ENCODE data around the gene MCUB. TPM values are rescaled to one million over a fixed set of nuclear protein-coding genes. Genes with fewer than 3 reads are reported as not detected.

The MCUB gene
- total RNA-seq, 1 donor from 2014 or later = 28.5 TPM

GRCh38 chr4:109665783-109666485, 105.9 kb downstream of the MCUB start:
- Histone ChIP-seq H3K27me3 (no peaks in the 10 kb centered on the region), H3K4me1 (no peaks in the 10 kb centered on the region), H3K4me3 (no peak overlapping the region), H3K36me3 (no peaks in the 10 kb centered on the region), H3K9me3 (no peaks in the 10 kb centered on the region), H3K27ac (no peak overlapping the region)
- TF ChIP-seq POLR2A (IDR thresholded peaks at IDR 0.05) (no peak), POLR2AphosphoS5 (IDR thresholded peaks at IDR 0.05; ENCODE audit: insufficient read depth in 1 of 2, low read depth in 1 of 2) (no peak), CTCF (IDR thresholded peaks at IDR 0.05) (no peak)
- intact Hi-C loops (cut with DNase I) = no loop called here
- DNase-seq (ENCODE audit: extremely low spot score in 2 of 2) = no peak

- no peaks in the 10 kb centered on the region for H3K9me3 ChIP-seq
- no peaks in the 10 kb centered on the region for H3K36me3 ChIP-seq
- H3K4me3 ChIP-seq = no peak overlapping the region
- no peaks in the 10 kb centered on the region for H3K4me1 ChIP-seq
- DNase-seq (ENCODE audit: extremely low spot score in 2 of 2) = no peak
- intact Hi-C loops (cut with DNase I) = no loop called here
- no peak overlapping the region for H3K27ac ChIP-seq
- no peaks in the 10 kb centered on the region for H3K27me3 ChIP-seq
- TF ChIP-seq POLR2A (IDR thresholded peaks at IDR 0.05) = no peak
- TF ChIP-seq CTCF (IDR thresholded peaks at IDR 0.05) = no peak
Measured at GRCh38 chr4:109671350-109671749, 111.3 kb downstream of the MCUB start.

GRCh38 chr4:109672169-109672930, 112.3 kb downstream of the MCUB start:
- TF ChIP-seq POLR2A (IDR thresholded peaks at IDR 0.05) (no peak), CTCF (IDR thresholded peaks at IDR 0.05) (no peak), POLR2AphosphoS5 (IDR thresholded peaks at IDR 0.05; ENCODE audit: insufficient read depth in 1 of 2, low read depth in 1 of 2) (no peak)
- no peaks in the 10 kb centered on the region for H3K27me3 ChIP-seq
- intact Hi-C loops (cut with DNase I) = no loop called here

GRCh38 chr4:109673303-109673702, 113.3 kb downstream of the MCUB start:
- DNase-seq (ENCODE audit: extremely low spot score in 2 of 2) = no peak
- Histone ChIP-seq H3K4me1 (no peaks in the 10 kb centered on the region), H3K9me3 (no peaks in the 10 kb centered on the region), H3K4me3 (no peak overlapping the region), H3K27ac (no peak overlapping the region), H3K36me3 (no peaks in the 10 kb centered on the region), H3K27me3 (no peaks in the 10 kb centered on the region)
- TF ChIP-seq POLR2A (IDR thresholded peaks at IDR 0.05) = no peak
- TF ChIP-seq POLR2AphosphoS5 (IDR thresholded peaks at IDR 0.05; ENCODE audit: insufficient read depth in 1 of 2, low read depth in 1 of 2) = no peak
- TF ChIP-seq CTCF (IDR thresholded peaks at IDR 0.05) = no peak
- intact Hi-C loops (cut with DNase I) = no loop called here

More at GRCh38 chr4:109672169-109672930, 112.3 kb downstream of the MCUB start:
- Histone ChIP-seq H3K4me1 (no peaks in the 10 kb centered on the region), H3K36me3 (no peaks in the 10 kb centered on the region), H3K4me3 (no peak overlapping the region), H3K9me3 (no peaks in the 10 kb centered on the region), H3K27ac (no peak overlapping the region)
- no peak for DNase-seq (ENCODE audit: extremely low spot score in 2 of 2)

- TF ChIP-seq CTCF (IDR thresholded peaks at IDR 0.05) = no peak
- no peak for TF ChIP-seq POLR2AphosphoS5 (IDR thresholded peaks at IDR 0.05; ENCODE audit: insufficient read depth in 1 of 2, low read depth in 1 of 2)
- no peak for TF ChIP-seq POLR2A (IDR thresholded peaks at IDR 0.05)
- no peak for DNase-seq (ENCODE audit: extremely low spot score in 2 of 2)
- H3K27me3 ChIP-seq = no peaks in the 10 kb centered on the region
Measured at GRCh38 chr4:109675181-109675580, 115.1 kb downstream of the MCUB start.

More at GRCh38 chr4:109675181-109675580, 115.1 kb downstream of the MCUB start:
- intact Hi-C loops (cut with DNase I) = no loop called here
- Histone ChIP-seq H3K9me3 (no peaks in the 10 kb centered on the region), H3K4me3 (no peak overlapping the region), H3K4me1 (no peaks in the 10 kb centered on the region), H3K36me3 (no peaks in the 10 kb centered on the region), H3K27ac (no peak overlapping the region)
